ENCODE results near the gene EIF2B5.

The EIF2B5 gene

DNA sequence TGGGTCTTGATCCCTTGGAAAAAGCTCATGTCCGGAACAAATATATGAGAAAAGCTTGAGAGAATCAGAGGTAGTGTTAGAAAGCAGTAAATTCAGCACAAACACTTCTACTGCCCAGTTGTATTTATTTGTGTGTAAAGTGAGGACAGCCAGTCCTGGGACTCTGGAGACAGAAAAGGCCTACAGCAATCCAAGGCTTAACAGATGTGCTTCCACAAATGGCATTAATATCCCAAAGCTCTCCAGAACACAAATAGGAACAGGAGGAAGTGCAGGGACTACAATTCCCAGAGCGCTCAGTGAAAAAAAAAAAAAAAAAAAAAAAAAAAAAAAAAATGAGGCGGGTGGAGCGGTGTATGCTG lies 39.1 kb downstream of the EIF2B5 start:
- DNase-seq (ENCODE audit: low read depth), result no peak

DNA sequence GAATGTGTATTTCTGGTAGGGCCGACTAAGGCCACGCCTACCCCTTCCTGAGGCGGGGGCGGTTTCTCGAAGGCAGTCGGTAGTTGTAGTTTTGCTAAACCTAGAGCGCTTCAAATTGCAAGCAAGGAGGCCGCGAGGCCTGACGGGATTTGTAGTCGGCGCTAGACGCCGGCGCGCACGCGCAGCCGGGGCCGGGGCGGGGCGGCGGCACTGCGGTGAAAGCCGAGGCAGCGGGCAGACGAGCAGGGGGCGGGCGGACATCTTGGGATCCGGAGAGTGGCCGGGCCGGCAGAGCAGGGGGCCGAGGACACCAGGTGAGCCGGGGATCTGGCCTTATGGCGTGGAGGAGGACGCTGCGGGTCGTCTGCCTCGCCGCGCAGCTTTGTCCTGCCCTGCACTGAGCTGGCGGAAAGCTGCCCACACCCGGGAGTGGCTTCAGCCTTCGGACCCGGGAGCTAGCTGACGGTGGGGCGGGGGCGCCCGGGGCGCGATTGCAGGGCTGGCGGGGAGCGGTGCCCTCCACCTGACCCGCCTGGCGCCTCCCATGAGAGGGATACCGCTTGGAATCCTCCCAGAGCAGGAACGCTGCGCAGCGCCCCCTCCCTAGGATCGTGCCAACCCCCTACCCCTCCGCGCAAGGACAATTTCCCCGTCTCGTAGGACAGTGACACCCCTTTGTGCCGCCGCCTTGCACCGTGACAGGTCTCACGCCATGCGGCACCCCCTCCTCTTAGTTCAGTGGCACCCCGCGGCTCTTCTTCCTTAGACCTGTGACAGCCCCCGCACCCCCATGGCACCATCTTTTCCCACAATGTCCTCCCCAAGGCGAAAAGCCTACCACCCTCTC lies 39.7 kb downstream of the EIF2B5 start, which contains the start of gene AP2M1:
Gene AP2M1, plus strand, starts transcription at position 210 of the 847 bp plus-strand sequence. CDS start 2,139 bp downstream, outside the sequence.
- DNase-seq (ENCODE audit: low read depth), result peak; percentile 97

DNA sequence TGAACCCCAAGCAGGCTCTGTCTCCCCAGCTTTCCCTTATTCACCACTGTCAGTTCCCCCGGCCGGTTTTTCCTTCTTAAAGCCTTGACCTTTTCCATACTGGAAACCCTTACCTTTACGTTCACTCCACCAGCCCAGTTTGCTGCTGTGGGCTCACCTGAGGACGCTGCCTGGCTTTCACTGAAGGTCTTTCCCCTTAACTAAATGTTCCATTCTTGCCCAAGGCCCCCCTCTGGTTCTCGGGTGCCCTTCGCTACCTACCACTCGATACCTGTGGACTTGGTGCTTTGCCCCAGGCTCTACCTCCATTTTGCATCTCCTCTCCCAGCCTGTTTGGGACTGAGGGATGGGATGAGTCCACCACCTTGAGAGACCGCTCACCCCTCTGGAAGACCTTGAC lies 40.3 kb downstream of the EIF2B5 start:
- no peak for DNase-seq (ENCODE audit: low read depth)

DNA sequence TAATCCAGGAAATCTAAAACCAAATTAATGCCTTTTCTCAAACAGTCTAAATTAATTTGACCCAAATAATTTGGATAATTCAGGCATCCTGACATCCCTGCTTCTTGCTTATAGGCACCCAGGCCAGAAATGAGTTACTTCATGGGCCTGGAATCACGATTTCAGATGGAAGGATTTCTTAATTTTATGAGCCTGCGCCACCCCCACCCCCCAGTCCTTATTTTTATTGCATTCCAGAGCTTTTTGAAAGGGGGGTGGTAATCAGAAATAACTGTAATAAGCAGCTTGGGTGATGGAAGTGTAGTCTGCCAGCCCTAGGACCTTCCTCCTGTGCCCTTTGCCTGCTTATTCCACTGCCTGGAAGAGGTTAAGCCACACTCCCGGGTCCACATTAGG lies 40.8 kb downstream of the EIF2B5 start:
- no peak for DNase-seq (ENCODE audit: low read depth)

GRCh38 chr3:184176377-184177330 lies 41.5 kb downstream of the EIF2B5 start:
- no peak for DNase-seq (ENCODE audit: low read depth)

DNA sequence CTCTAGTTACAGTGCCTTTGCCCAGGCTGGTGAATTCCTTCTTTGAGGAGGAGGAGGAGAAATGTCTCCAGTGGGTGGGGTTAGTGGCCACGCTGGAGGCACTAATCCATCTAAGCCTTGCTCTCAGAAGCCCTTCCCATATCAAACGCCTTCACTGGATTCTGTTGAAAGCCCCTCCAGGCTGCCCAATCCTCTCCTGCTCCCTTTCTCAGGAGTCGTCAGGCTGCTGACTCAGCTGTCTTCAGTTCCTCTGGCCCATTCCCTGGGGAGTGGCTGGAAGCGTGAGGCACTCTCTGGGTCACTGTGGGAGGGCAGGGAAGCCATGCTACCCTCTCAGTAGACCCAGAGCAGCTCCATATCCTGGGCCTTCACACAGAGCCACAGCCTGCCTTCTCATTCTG lies 42.2 kb downstream of the EIF2B5 start:
- no peak for DNase-seq (ENCODE audit: low read depth)

- no peak for DNase-seq (ENCODE audit: low read depth)
Observed at GRCh38 chr3:184177767-184178306, 42.7 kb downstream of the EIF2B5 start.

- no peak for DNase-seq (ENCODE audit: low read depth)
Observed at GRCh38 chr3:184178521-184179138, 43.5 kb downstream of the EIF2B5 start.

DNA sequence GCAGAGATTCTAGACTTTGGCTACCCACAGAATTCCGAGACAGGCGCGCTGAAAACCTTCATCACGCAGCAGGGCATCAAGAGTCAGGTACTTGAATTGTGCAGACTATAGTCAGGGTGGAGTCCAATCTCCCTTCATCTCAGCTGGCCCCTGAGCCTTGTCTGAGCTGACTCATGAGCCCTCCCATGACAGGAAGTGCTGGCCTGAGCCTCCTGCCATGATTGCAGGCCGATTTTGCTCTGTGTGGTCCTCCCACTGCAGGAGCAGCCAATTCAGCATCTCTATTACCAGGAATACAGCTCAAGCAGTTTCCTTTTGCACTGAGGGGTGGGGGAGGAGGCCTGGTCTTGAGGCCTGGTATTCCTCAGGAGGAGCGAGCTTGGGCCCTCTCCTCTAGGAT lies 45.0 kb downstream of the EIF2B5 start:
- no peak for DNase-seq (ENCODE audit: low read depth)

- DNase-seq (ENCODE audit: low read depth), result no peak
Observed at GRCh38 chr3:184181596-184181995, 46.4 kb downstream of the EIF2B5 start.

GRCh38 chr3:184183679-184184078 lies 48.5 kb downstream of the EIF2B5 start:
- DNase-seq (ENCODE audit: low read depth), result no peak

- no peak for DNase-seq (ENCODE audit: low read depth)
Observed at GRCh38 chr3:184184546-184185230, 49.5 kb downstream of the EIF2B5 start.

DNA sequence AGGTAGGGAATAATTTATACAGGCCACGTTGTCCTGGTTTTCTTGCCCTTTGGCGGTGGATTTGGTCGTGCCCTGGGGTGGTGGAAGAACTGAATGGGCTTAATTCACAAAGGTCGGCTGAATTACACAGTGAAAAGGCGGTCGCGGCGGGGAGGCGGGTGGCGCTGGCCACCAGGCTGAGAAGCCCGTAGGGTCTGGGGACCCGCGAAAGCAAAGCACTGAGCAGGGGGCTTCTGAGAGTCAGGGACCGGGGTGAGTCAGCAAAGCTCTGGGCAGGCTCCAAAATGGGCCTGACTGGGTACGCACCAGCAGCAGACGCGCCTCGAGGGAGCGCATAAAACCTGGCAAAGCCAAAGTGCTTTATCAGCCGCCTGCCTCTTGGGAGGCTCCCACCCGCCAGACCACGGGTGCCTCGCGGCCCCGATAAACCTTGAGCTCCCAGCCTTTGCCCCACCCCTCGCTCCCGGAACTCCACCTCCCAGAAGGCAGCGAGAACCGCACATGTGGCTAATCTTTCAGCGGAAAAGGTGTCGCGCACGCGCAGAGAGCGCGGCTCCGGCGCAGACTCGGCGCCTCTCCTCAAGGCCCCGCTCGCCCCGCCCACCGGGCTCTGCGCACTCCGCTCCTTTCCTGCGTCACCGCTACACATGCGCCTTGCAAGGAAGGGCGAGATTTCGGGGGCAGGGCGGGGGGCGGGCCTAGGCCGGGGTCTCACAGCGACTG lies 50.5 kb downstream of the EIF2B5 start:
- peak; percentile 100 for DNase-seq (ENCODE audit: low read depth)

GRCh38 chr3:184186184-184186901 lies 51.2 kb downstream of the EIF2B5 start, which contains the start of gene ABCF3:
TSS of gene ABCF3 (plus strand) at chr3:184186199. CDS start at chr3:184186208, 9 bp downstream.
- DNase-seq (ENCODE audit: low read depth), result no peak

- no peak for DNase-seq (ENCODE audit: low read depth)
Observed at GRCh38 chr3:184186902-184187207, 51.7 kb downstream of the EIF2B5 start.

GRCh38 chr3:184188080-184188479 lies 52.9 kb downstream of the EIF2B5 start:
- DNase-seq (ENCODE audit: low read depth), result no peak

DNA sequence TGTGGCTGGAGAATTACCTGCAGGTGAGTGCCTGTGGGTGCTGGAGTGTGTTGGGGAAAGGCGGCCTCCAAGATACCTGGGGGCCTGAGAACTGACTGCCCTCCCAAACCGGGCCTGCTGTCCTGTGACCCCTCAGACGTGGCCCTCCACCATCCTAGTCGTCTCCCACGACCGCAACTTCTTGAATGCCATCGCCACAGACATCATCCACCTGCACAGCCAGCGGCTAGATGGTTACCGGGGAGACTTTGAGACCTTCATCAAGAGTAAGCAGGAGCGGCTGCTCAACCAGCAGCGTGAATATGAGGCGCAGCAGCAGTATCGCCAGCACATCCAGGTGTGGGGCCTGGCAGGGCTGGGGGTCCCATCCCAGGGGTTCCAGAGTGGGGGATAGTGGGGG lies 54.3 kb downstream of the EIF2B5 start:
- no peak for DNase-seq (ENCODE audit: low read depth)

DNA sequence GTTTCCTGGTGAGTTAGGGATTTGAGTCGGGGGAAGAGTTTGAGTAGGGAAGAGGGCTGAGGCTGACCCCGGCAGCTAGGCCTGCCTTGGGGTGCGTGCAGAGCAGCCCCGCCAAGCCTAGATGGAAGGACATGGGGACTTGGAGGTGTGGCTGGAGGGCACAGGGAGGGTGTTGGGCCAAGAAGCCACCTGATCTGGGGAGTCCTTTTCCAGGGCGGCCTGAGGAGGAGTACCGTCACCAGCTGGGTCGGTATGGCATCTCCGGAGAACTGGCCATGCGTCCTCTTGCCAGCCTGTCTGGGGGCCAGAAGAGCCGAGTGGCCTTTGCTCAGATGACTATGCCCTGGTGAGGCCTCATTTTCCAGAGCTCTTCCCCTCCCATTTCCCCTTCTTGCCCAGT lies 57.7 kb downstream of the EIF2B5 start:
- DNase-seq (ENCODE audit: low read depth), result no peak

GRCh38 chr3:184193991-184194539 lies 58.9 kb downstream of the EIF2B5 start:
- no peak for DNase-seq (ENCODE audit: low read depth)

Data from stimulated activated CD8-positive, alpha-beta memory T cell treated with anti-CD3 and anti-CD28 coated beads, Interleukin-12 subunit alpha, Interleukin-12 subunit beta, amount 100 ng/mL, for 4 hours (primary cell).